IPS-NIHi11 (cell line): ENCODE results near the gene CDR2L.
"Not testable (repeated sequence)": the region's sequence is repeated elsewhere in the genome, so short reads cannot be mapped to it uniquely, and the experiment has no call there.

ENCODE experiments used
- DNase-seq: peaks from one replicate; pipeline ENCODE4 v3.0.0; 2012; ENCODE audit warnings: mixed read lengths, low spot score

Gene CDR2L

GRCh38 chr17:75044716-75045115 is 57.3 kb downstream of the CDR2L start:
- DNase-seq = no peak

GRCh38 chr17:75045946-75046406 is 58.5 kb downstream of the CDR2L start:
- DNase-seq = not testable (repeated sequence)

GRCh38 chr17:75046407-75047289 is 59.2 kb downstream of the CDR2L start, which contains the start of the genes ATP5PD and KCTD2:
TSS of gene ATP5PD (minus strand) at chr17:75046969. CDS start at chr17:75042650, 4,319 bp downstream.
TSS of gene KCTD2 (plus strand) at chr17:75047225. CDS start at chr17:75047251, 26 bp downstream.
- peak; percentile 97 for DNase-seq

GRCh38 chr17:75047398-75048098 is 60.1 kb downstream of the CDR2L start:
- no peak for DNase-seq

GRCh38 chr17:75048249-75048878 is 60.9 kb downstream of the CDR2L start:
- no peak for DNase-seq

GRCh38 chr17:75049057-75049456 is 61.6 kb downstream of the CDR2L start:
- no peak for DNase-seq

GRCh38 chr17:75049706-75050105 is 62.3 kb downstream of the CDR2L start:
- no peak for DNase-seq

- no peak for DNase-seq
Observed at GRCh38 chr17:75051941-75052340, 64.5 kb downstream of the CDR2L start.
